Measurements from ENCODE around the gene ULK4.
"Not testable (repeated sequence)": the region's sequence is repeated elsewhere in the genome, so short reads cannot be mapped to it uniquely, and the experiment has no call there.

Gene ULK4

DNA sequence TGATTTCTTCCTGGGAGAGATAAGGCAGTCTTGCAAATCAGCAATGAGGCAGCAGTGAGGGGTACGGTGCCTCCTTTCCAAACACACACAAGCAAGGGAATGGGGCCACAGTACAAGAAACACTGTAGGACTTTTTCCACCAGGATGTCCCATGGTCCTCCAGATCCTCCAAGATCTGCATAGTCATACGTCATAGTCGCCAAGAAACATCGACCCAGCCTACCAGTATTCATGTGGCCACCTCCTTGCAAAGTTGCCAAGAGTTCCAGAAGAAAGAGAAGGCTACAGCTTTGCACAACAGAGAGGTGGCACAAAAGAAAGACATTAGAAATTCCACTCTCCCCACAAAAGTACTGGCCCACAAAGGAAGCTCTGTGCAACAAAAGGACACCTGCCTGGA, 504.7 kb downstream of the ULK4 start:
- in situ Hi-C loops (cut with HindIII; ENCODE audit: low sequenced_read_pairs) = no loop called here

DNA sequence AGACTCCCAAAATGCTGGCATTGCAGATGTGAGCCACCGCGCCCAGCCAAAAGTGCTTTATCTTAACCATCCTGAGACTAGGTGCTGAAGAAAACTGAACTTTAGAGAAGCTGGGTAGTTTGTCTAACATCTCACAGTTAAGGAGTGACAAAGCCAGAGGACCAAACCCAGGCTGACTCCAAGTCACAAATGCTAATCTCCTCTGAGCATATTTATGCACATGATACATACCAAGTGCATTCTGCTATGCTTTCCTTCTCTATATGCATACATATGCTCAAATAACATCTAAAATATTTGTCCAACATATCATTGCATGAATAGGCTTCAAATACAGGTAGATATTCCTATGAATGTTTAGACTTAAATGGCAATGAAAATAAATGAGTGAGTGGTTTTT, 505.7 kb downstream of the ULK4 start:
- in situ Hi-C loops (cut with HindIII; ENCODE audit: low sequenced_read_pairs) = no loop called here

DNA sequence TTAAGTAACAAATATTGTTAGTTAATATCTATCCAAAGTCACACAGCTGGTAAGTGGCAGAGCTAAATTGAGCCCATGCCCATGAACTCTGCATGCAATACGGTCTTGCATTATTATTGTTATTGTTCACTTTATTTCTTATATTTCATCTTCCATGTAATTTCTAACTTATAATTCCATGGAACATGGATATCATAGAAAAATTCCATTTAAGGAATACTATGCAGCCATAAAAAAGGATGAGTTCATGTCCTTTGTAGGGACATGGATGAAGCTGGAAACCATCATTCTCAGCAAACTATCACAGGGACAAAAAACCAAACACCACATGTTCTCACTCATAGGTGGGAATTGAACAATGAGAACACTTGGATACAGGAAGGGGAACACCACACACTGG, 508.3 kb downstream of the ULK4 start:
- in situ Hi-C loops (cut with HindIII; ENCODE audit: low sequenced_read_pairs) = not testable (repeated sequence)

DNA sequence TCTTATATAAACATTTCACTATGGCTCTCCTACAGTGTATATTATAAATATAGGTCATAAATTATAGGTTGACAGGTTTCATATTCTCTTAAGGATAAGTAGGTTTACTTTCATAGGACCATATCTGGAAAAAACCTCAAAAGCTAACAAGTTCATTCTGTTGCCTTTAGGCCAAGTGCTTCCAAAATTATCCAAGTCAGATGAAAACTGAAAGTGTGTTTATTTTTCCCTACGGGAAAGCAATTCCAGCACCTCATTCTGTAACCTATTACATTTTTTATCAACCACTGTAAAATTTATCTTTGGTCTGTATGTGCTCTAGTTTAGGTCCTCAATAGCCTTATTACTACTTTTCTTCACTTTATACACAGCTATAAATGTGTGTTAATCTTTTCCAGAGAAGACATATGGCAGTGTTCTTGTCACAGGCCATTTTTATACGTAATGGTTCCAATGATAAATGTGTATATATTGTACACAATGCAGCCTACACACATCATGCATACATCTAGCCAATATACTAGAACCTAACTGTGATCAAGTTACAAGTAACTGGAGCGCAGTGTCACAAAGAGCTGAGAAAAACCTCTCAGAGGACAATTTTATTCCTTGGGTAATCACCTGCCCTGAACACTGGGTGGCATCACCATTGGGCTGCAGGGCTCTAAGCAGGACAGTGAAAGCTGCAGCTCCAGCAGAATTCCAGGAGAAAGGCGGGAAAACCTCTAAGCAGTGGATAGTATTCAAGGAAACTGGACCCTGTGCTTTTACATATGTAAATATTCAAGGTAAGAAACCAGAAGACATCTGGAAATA, 511.3 kb downstream of the ULK4 start:
- in situ Hi-C loops (cut with HindIII; ENCODE audit: low sequenced_read_pairs) = no loop called here

DNA sequence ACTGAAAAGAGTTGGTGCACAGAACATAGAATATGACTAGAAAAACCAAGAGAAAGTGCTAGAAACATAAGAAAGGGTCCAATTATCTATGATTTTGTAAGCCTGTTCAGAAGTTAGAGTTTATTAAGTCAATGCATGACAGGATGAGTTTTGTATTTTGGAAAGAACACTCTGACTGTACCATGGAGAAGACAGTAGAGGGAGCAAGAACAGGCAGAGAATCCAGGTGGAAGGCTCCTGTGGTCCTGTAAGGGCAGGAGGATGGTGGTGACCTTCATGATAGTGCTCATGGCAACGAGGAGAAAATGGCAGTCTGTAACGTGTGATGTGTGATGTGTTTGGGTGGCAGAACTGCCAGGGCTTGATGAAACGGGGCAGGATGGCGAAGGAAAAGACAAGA, 513.5 kb downstream of the ULK4 start:
- in situ Hi-C loops (cut with HindIII; ENCODE audit: low sequenced_read_pairs) = loop anchor here (25.0 kb wide), 1 partner anchor 439 kb away; no protein-coding TSS in a partner anchor

GRCh38 chr3:41447701-41448100, 514.2 kb downstream of the ULK4 start:
- in situ Hi-C loops (cut with HindIII; ENCODE audit: low sequenced_read_pairs) = loop anchor here (25.0 kb wide), 1 partner anchor 440 kb away; no protein-coding TSS in a partner anchor

GRCh38 chr3:41446316-41446715, 515.6 kb downstream of the ULK4 start:
- in situ Hi-C loops (cut with HindIII; ENCODE audit: low sequenced_read_pairs) = loop anchor here (25.0 kb wide), 1 partner anchor 441 kb away; no protein-coding TSS in a partner anchor

DNA sequence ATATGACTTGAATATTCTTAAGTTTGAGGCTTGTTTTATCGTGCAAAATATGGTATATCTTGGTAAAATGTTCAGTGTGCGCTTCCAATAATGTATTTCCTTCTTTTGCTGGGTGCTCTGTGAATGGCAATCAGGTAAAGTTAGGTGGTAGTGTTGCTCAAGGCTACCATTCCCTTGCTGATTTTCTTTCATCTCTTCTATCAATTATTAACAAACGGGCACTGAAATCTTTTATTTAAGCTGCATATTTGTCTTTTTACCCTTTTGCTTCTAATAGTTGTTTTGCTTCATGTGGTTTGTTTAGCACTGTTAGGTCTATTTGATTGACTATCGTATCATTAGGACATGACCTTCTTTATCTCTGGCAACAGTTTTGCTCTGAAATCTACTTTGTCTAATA, 520.3 kb downstream of the ULK4 start:
- in situ Hi-C loops (cut with HindIII; ENCODE audit: low sequenced_read_pairs) = loop anchor here (25.0 kb wide), 1 partner anchor 446 kb away; no protein-coding TSS in a partner anchor

GRCh38 chr3:41441139-41441538, 520.8 kb downstream of the ULK4 start:
- in situ Hi-C loops (cut with HindIII; ENCODE audit: low sequenced_read_pairs) = loop anchor here (25.0 kb wide), 1 partner anchor 446 kb away; no protein-coding TSS in a partner anchor

DNA sequence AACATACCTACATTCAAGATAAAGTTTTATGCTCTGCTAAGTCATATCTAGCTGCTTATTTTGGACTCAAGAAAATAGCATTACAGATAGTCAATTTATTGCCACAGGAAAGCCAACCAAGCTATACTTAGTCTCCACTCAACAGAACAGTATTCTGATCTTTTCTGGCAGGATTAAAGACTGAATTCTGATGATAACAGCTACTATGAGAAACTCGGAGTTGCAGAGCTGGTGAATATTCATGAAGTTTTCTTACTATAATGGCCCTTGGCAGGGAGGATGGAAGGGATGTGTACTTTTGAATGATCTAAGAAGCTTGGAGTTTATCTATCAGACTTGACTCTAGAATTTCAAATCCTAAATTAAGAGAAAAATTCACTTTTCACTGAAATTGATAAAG, 524.9 kb downstream of the ULK4 start:
- in situ Hi-C loops (cut with HindIII; ENCODE audit: low sequenced_read_pairs) = loop anchor here (25.0 kb wide), 1 partner anchor 450 kb away; no protein-coding TSS in a partner anchor

DNA sequence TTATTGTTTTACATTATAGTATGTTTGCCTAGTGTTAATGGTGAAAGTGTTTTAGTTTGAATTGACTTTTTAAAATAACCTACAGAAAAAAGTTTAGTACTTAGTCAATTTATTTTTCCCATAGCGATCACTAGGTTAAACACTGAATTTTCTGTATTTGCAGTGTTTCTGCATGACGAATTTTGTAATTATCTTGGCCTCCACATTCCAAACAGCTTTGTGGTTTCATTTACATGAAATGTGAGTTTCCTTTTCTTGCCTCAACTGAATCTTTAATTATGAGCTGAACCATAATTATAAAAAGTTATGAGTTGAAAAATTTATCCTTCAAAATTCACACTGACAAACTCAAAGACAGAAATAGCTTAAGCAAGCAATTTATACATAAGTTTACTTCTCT, 527.1 kb downstream of the ULK4 start:
- in situ Hi-C loops (cut with HindIII; ENCODE audit: low sequenced_read_pairs) = loop anchor here (25.0 kb wide), 1 partner anchor 453 kb away; no protein-coding TSS in a partner anchor

DNA sequence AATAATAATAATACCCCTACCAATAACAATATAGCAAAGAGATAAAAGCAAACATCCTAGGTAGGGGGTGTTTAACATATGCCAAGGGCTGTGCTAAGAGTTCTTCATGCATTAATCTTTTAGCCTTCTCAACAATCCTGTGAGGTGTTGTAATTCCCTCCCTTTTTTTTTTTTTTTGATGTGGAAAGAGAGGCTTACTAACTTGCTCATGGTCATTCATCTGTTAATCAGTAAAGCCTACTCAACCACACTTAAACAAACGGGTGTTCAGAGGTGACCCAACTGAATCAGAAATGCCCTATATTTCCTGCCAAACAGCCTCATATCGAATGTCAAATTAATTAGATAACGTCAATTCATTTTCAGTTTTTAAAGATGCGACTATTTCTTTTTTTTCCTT, 530.5 kb downstream of the ULK4 start:
- in situ Hi-C loops (cut with HindIII; ENCODE audit: low sequenced_read_pairs) = loop anchor here (25.0 kb wide), 1 partner anchor 456 kb away; no protein-coding TSS in a partner anchor

GRCh38 chr3:41430886-41431285, 531.0 kb downstream of the ULK4 start:
- in situ Hi-C loops (cut with HindIII; ENCODE audit: low sequenced_read_pairs) = loop anchor here (25.0 kb wide), 1 partner anchor 456 kb away; no protein-coding TSS in a partner anchor

GRCh38 chr3:41430391-41430790, 531.5 kb downstream of the ULK4 start:
- in situ Hi-C loops (cut with HindIII; ENCODE audit: low sequenced_read_pairs) = loop anchor here (25.0 kb wide), 1 partner anchor 457 kb away; no protein-coding TSS in a partner anchor

- in situ Hi-C loops (cut with HindIII; ENCODE audit: low sequenced_read_pairs) = loop anchor here (25.0 kb wide), 1 partner anchor 461 kb away; no protein-coding TSS in a partner anchor
Observed at GRCh38 chr3:41426485-41426884, 535.4 kb downstream of the ULK4 start.

- in situ Hi-C loops (cut with HindIII; ENCODE audit: low sequenced_read_pairs) = loop anchor here (25.0 kb wide), 1 partner anchor 463 kb away; no protein-coding TSS in a partner anchor
Observed at GRCh38 chr3:41424543-41425300, 537.2 kb downstream of the ULK4 start.

DNA sequence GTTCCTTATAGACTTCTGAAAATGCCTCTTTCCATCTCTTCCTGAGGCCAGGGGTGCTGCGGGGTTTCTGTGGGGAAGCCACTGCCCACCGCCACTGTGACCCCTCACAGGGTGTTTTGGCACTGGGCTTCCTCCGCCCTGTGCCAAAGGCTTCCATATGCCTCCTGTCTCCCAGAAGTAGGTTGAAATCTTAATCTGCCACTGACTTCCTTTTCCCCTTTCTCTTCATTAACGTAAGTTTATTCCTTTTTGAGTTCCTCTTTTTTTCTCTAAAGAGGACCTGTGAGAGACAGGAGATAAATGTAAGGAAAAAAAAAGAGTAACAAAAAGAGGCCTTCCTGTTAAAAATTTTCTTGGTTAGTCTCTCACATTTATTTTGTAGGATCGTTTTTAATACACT, 542.1 kb downstream of the ULK4 start:
- in situ Hi-C loops (cut with HindIII; ENCODE audit: low sequenced_read_pairs) = no loop called here

DNA sequence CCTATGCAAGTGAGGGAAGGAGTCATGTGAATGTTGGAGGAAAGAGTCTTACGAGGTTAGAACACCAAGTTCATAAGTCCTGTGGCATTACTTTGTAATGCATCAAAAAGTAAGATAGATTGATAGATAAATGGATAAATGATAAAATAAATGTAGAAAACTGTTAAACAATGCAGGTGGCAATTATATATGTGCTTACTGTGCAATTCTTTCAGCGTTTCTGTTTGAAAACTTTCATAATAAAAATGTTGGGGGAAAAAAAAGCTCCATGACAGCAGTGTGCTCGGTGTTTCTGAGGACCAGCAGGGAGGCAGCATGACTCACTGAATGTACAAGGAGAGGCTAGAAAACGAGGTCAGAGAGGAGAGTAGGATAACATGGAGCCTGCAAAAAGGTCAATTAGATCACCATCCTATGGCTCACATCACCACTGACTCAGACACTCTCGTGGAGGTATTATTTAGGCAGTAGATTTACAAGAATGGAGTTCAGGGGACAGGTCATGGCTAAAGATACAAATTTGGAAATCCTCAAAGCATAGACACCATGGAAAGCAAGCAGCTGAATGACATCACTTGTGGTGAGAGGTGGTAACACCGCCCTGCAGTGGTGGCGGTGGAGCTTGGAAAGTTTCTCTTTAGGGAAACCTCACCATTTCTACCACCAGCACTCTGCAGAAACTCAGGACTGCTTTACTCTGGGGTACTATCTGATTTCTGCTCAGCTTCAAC, 542.8 kb downstream of the ULK4 start:
- in situ Hi-C loops (cut with HindIII; ENCODE audit: low sequenced_read_pairs) = no loop called here

DNA sequence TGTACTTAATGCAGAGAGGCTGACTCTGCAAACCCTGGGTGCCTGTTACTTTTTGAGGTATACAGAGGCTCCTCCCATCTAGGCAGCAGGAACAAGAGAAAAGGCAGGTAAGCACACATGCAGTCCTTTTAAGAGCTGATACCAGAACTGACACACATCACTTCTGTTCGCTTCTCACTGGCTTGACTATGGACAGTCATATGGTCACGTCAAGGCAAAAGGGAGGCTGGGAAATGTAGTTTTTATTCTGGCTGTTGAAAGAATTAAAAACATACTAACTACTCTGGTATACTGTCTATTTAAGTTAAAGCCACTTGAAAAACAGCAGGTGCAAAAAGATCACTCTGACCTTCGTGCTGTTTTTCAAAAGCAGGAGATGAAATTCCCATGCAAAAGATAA, 544.3 kb downstream of the ULK4 start:
- in situ Hi-C loops (cut with HindIII; ENCODE audit: low sequenced_read_pairs) = no loop called here

- in situ Hi-C loops (cut with HindIII; ENCODE audit: low sequenced_read_pairs) = no loop called here
Observed at GRCh38 chr3:41411065-41411464, 550.8 kb downstream of the ULK4 start.

DNA sequence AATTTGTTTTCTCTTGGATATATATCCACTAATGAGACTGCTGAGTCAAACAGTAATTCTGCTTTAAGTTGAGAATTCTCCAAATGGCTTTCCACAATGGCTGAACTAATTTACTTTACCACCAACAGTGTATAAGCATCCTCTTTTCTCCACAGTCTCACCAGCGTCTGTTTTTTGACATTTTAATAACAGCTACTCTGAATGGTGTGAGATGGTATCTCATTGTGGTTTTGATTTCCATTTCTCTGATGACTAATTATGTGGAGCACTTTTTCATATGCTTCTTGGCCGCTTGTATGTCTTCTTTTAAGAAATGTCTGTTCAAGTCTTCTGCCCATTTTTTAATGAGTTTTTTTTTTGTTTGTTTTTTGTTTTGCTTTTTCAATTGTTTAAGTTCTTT, 556.4 kb downstream of the ULK4 start:
- in situ Hi-C loops (cut with HindIII; ENCODE audit: low sequenced_read_pairs) = no loop called here

Data from endothelial cell of hepatic sinusoid (primary cell).